Panc1 (cell line): ENCODE data around the gene ZNF579. TPM values are rescaled to one million over a fixed set of nuclear protein-coding genes. Genes with fewer than 3 reads are reported as not detected.

ENCODE experiments used
- ATAC-seq: fragments of 200-7000 bp; cut with Tn5 transposase; 2 replicates; pipeline ENCODE4 v1.9.1; 2020; ENCODE audit warnings: mild to moderate bottlenecking, moderate library complexity
- BruUV-seq: library from RNA; stranded (reverse); fragments of 400-500 nt; replicated peaks from 2 replicates; lab custom pipeline; 2021; lab: Mats Ljungman, UMichigan
- CTCF ChIA-PET: fragments of 300-600 bp; sonication (Branson Sonifier 250); formaldehyde crosslinking; loops from one replicate; lab custom pipeline; 2022; ENCODE audit warnings: antibody characterized with exemption; lab: Charles Lee
- POLR2A ChIA-PET: fragments of 300-600 bp; sonication (Branson Sonifier 250); formaldehyde crosslinking; loops from one replicate; lab custom pipeline; 2022; ENCODE audit warnings: antibody characterized with exemption; lab: Charles Lee
- DNase-seq: peaks from one replicate; pipeline ENCODE4 v3.0.0-alpha.2; 2010; ENCODE audit warnings: low read depth, low spot score
- H3K27ac ChIP-seq: 2 replicates; pipeline ENCODE4 v1.5.1; 2011; ENCODE audit warnings: mild to moderate bottlenecking, low read length, inconsistent platforms
- H3K27me3 ChIP-seq: fragments of 200-500 bp; sonication (Bioruptor generic); 2 replicates; pipeline ENCODE4 v1.6.0; 2014; ENCODE audit warnings: low read length, inconsistent platforms; ENCODE audit not compliant: control insufficient read depth, insufficient read depth
- H3K36me3 ChIP-seq: fragments of 200-500 bp; sonication (Bioruptor generic); 2 replicates; pipeline ENCODE4 v1.5.1; 2014; ENCODE audit warnings: inconsistent platforms, mild to moderate bottlenecking, low read length, moderate library complexity; ENCODE audit not compliant: control insufficient read depth, insufficient read depth
- H3K4me1 ChIP-seq: 2 replicates; pipeline ENCODE4 v1.5.1; 2011; ENCODE audit warnings: inconsistent platforms, mild to moderate bottlenecking, low read length, moderate library complexity; ENCODE audit not compliant: control insufficient read depth, insufficient read depth
- H3K4me3 ChIP-seq, 2 experiments: 2 replicates each; pipeline ENCODE4 v1.5.1; 2011 to 2012; ENCODE audit warnings: low read depth in 2 of 2, low read length in 2 of 2, mild to moderate bottlenecking in 2 of 2, inconsistent platforms in 1 of 2, moderate library complexity in 1 of 2
- H3K9me3 ChIP-seq: fragments of 200-500 bp; sonication (Bioruptor generic); 2 replicates; pipeline ENCODE4 v1.5.1; 2014; ENCODE audit warnings: low read depth, mild to moderate bottlenecking, inconsistent platforms, low read length, moderate library complexity; ENCODE audit not compliant: control insufficient read depth, insufficient read depth
- POLR2AphosphoS5 ChIP-seq: IDR thresholded peaks from 2 replicates; pipeline ENCODE4 v1.6.1; 2012; ENCODE audit warnings: mild to moderate bottlenecking, low read depth, low read length, moderate library complexity
- SIN3A ChIP-seq: IDR thresholded peaks from 2 replicates; pipeline ENCODE4 v1.6.1; 2012; ENCODE audit warnings: low read depth, mild to moderate bottlenecking, low read length, moderate library complexity, borderline replicate concordance; ENCODE audit not compliant: insufficient read depth
- TCF7L2 ChIP-seq: IDR thresholded peaks from 2 replicates; pipeline ENCODE4 v1.6.1; 2011; ENCODE audit warnings: mild to moderate bottlenecking, low read depth, low read length, inconsistent platforms
- in situ Hi-C: cut with HindIII; loops from 2 replicates; pipeline ENCODE4 v1.10.0; 2016; ENCODE audit warnings: low sequenced_read_pairs, low pct_unique_long_range_greater_than_20kb
- intact Hi-C: fragments of 100-400 bp; cut with micrococcal nuclease; formaldehyde crosslinking; loops from one replicate; pipeline ENCODE4 v1.10.0; 2022; ENCODE audit not compliant: unreplicated experiment
- total RNA-seq: library from RNA; stranded (reverse); gene quantifications from one replicate; pipeline ENCODE4 v1.2.1, GENCODE V29; 2021; ENCODE audit not compliant: unreplicated experiment
- TF ChIP-seq, protein P1 (sequence below): fragments of 450-650 bp; IDR thresholded peaks from 2 replicates; pipeline ENCODE4 v1.5.1; 2017; ENCODE audit warnings: mild to moderate bottlenecking
- TF ChIP-seq, protein P2 (sequence below), 2 experiments: IDR thresholded peaks; 2 replicates each; pipeline ENCODE4 v1.6.1; 2011 to 2012; ENCODE audit warnings: low read depth in 2 of 2, control low read depth in 1 of 2, low read length in 1 of 2, mild to moderate bottlenecking in 1 of 2, moderate library complexity in 1 of 2; ENCODE audit not compliant: insufficient read depth in 1 of 2

ZNF579 gene
- total RNA-seq, 1 experiment from 2014 or later, result 39.5 TPM

DNA sequence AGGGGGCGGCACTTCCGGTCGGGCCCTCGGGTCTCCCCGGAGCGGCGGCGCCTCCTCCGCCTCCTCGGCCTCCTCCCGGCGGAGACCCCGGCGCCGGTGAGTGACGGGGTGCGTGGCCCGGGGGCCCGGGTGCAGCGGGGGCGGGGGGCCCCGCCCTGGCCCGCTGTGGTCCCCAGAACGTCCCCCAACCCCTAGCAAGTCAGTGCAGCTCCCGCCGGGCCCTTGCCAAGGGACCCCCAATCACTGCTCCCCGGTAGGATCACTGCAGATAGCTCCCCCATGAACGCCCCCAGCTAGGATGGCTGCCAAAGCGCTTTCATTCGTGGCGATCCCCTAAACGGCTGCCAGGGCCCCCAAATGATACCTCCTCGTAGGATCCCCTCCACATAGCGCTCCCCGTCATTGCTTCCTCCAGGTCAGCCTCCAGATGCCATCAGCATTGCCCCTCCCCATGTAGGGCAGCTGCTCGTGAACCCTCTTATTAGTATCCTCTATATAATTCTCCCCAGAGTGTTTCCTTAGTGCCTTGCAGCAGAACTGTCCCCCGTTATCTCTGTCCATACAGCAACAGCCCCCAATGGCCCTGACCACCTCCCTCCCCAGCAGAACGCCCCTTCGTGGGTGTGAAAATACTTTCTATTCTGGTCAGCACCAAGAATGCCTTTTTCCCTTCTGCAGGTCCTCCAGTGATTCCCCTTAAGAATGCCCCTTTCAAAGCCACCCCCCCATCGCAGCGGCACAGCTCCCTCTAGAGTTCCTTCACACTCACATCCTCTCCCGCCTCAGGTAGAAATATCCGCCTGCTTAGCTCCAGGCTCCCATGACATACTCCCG is 25.2 kb upstream of the ZNF579 start, which contains the start of gene ZNF865:
TSS of gene ZNF865 (plus strand) at position 11 of the 834 bp plus-strand sequence. CDS start 7,972 bp downstream, outside the sequence.
- BruUV-seq, result no TSS peak
- DNase-seq, result peak; percentile 75
- Histone ChIP-seq H3K36me3 (no peaks in the 10 kb centered on the region), H3K4me3 (peak within 1 kb of the TSS; percentile 74 to 88), H3K27ac (peak within 1 kb of the TSS; percentile 97), H3K9me3 (no peaks in the 10 kb centered on the region), H3K27me3 (no peaks in the 10 kb centered on the region), H3K4me1 (peaks cover 19% of the 10 kb centered on the region)
- in situ Hi-C loops, result no loop called here
- ChIA-PET CTCF (interaction anchor here (0.5 to 1.6 kb wide), 6 partner anchors 12 to 89 kb away, joined by 3 to 10 read pairs (median 6); no protein-coding TSS in a partner anchor), POLR2A (interaction anchor here (0.5 to 0.6 kb wide), 2 partner anchors 19 to 27 kb away, joined by 4 to 10 read pairs; partner anchors contain the start of gene ZNF784)
- intact Hi-C loops, result loop anchor here (2.0 kb wide), 1 partner anchor 89 kb away; no protein-coding TSS in a partner anchor
- TF ChIP-seq SIN3A (no peak), TCF7L2 (no peak), POLR2AphosphoS5 (no peak; the same call in 1 of the 2 replicates)
- TF ChIP-seq, protein P1, sequence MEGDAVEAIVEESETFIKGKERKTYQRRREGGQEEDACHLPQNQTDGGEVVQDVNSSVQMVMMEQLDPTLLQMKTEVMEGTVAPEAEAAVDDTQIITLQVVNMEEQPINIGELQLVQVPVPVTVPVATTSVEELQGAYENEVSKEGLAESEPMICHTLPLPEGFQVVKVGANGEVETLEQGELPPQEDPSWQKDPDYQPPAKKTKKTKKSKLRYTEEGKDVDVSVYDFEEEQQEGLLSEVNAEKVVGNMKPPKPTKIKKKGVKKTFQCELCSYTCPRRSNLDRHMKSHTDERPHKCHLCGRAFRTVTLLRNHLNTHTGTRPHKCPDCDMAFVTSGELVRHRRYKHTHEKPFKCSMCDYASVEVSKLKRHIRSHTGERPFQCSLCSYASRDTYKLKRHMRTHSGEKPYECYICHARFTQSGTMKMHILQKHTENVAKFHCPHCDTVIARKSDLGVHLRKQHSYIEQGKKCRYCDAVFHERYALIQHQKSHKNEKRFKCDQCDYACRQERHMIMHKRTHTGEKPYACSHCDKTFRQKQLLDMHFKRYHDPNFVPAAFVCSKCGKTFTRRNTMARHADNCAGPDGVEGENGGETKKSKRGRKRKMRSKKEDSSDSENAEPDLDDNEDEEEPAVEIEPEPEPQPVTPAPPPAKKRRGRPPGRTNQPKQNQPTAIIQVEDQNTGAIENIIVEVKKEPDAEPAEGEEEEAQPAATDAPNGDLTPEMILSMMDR, result peak; percentile 96
- peak; percentile 68 for ATAC-seq

DNA sequence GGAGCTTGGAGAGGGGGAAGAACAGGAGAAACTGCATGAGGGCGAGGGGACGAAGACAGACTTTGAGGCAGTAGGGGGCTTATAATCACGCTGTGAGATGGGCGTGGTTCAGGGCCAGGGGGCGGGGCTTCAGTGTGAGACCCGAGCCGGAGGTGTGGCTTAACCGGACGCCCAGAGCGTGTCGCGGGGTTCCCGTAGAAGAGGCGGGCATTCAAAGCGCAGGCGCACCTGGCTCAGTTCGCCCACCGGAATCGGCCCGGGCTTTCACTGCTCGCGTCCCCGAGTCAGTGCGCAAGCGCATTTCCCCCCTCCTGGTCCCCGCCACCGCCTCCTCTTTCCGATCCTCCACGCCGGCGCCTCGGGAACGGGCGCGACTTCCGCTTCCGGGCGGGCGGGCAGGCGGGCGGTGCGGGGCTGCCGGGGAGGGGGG is 24.6 kb upstream of the ZNF579 start:
- DNase-seq (peak; percentile 97), ATAC-seq (peak; percentile 88)
- TF ChIP-seq TCF7L2 (peak; percentile 25; the same call in 1 of the 2 replicates), SIN3A (no peak), POLR2AphosphoS5 (peak; percentile 86)
- TF ChIP-seq, protein P2, sequence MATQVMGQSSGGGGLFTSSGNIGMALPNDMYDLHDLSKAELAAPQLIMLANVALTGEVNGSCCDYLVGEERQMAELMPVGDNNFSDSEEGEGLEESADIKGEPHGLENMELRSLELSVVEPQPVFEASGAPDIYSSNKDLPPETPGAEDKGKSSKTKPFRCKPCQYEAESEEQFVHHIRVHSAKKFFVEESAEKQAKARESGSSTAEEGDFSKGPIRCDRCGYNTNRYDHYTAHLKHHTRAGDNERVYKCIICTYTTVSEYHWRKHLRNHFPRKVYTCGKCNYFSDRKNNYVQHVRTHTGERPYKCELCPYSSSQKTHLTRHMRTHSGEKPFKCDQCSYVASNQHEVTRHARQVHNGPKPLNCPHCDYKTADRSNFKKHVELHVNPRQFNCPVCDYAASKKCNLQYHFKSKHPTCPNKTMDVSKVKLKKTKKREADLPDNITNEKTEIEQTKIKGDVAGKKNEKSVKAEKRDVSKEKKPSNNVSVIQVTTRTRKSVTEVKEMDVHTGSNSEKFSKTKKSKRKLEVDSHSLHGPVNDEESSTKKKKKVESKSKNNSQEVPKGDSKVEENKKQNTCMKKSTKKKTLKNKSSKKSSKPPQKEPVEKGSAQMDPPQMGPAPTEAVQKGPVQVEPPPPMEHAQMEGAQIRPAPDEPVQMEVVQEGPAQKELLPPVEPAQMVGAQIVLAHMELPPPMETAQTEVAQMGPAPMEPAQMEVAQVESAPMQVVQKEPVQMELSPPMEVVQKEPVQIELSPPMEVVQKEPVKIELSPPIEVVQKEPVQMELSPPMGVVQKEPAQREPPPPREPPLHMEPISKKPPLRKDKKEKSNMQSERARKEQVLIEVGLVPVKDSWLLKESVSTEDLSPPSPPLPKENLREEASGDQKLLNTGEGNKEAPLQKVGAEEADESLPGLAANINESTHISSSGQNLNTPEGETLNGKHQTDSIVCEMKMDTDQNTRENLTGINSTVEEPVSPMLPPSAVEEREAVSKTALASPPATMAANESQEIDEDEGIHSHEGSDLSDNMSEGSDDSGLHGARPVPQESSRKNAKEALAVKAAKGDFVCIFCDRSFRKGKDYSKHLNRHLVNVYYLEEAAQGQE (IDR thresholded peaks at IDR 0.05; ENCODE audit: insufficient read depth in 1 of 2, low read depth in 2 of 2, low read length in 1 of 2), result 0 out of 4 replicates have a peak, but pooled peaks of 1 of the 2 experiments have one; percentile 32
- TF ChIP-seq, protein P1, result no peak
- Histone ChIP-seq H3K4me1 (peaks cover 21% of the 10 kb centered on the region), H3K9me3 (no peaks in the 10 kb centered on the region), H3K27me3 (no peaks in the 10 kb centered on the region), H3K36me3 (no peaks in the 10 kb centered on the region), H3K4me3 (peak overlapping the region; percentile 62 to 74), H3K27ac (peak overlapping the region; percentile 97)
- POLR2A ChIA-PET, result no interaction called here
- CTCF ChIA-PET, result interaction anchor here (0.6 to 1.6 kb wide), 4 partner anchors 12 to 138 kb away, joined by 3 to 10 read pairs (median 4); no protein-coding TSS in a partner anchor
- BruUV-seq, result no TSS peak
- in situ Hi-C loops, result no loop called here
- intact Hi-C loops, result no loop called here
